ENCODE data around the gene NOLC1.

The NOLC1 gene

DNA sequence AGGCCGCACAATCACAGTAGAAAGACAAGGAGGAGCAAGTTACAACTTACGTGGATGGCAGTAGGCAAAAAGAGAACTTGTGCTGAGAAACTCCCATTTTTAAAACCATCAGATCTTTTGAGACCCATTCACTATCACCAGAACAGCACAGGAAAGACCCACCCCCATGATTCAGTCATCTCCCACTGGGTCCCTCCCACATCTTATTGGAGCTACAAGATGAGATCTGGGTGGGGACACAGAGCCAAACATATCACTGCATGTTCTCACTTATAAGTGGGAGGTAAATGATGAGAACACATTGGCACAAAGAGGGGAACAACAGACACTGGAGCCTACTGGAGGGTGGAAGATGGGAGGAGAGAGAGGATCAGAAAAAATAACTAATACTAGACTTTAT, 32.4 kb downstream of the NOLC1 start:
- Histone ChIP-seq H3K36me3 (ENCODE audit: insufficient read depth, low read length) (no peaks in the 10 kb centered on the region), H2AFZ (ENCODE audit: low read depth, low read length) (no peak overlapping the region), H3K9ac (ENCODE audit: low read depth, low read length) (no peak overlapping the region), H3K9me3 (ENCODE audit: insufficient read depth, low read length, severe bottlenecking) (no peaks in the 10 kb centered on the region), H3K4me2 (ENCODE audit: insufficient read depth, low read length) (no peak overlapping the region), H3K79me2 (ENCODE audit: insufficient read depth, low read length) (no peaks in the 10 kb centered on the region), H3K4me1 (ENCODE audit: insufficient read depth, low read length) (peaks cover 5% of the 10 kb centered on the region), H3K27ac (ENCODE audit: low read length) (no peak overlapping the region), H4K20me1 (ENCODE audit: insufficient read depth, low read length) (no peaks in the 10 kb centered on the region), H3K27me3 (ENCODE audit: insufficient read depth, low read length, poor library complexity) (no peaks in the 10 kb centered on the region), H3K4me3 (ENCODE audit: low read depth in 1 of 2, low read length in 2 of 2) (no peak overlapping the region)
- TF ChIP-seq, protein P1, sequence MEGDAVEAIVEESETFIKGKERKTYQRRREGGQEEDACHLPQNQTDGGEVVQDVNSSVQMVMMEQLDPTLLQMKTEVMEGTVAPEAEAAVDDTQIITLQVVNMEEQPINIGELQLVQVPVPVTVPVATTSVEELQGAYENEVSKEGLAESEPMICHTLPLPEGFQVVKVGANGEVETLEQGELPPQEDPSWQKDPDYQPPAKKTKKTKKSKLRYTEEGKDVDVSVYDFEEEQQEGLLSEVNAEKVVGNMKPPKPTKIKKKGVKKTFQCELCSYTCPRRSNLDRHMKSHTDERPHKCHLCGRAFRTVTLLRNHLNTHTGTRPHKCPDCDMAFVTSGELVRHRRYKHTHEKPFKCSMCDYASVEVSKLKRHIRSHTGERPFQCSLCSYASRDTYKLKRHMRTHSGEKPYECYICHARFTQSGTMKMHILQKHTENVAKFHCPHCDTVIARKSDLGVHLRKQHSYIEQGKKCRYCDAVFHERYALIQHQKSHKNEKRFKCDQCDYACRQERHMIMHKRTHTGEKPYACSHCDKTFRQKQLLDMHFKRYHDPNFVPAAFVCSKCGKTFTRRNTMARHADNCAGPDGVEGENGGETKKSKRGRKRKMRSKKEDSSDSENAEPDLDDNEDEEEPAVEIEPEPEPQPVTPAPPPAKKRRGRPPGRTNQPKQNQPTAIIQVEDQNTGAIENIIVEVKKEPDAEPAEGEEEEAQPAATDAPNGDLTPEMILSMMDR (IDR thresholded peaks at IDR 0.05; ENCODE audit: borderline replicate concordance, extremely low read depth, low read length, poor library complexity, severe bottlenecking) = no peak
- no peak for TF ChIP-seq EZH2 (IDR thresholded peaks at IDR 0.05; ENCODE audit: borderline replicate concordance, low read depth, low read length, severe bottlenecking)
- no peak for DNase-seq
- no peak for ATAC-seq (ENCODE audit: insufficient read depth, low read depth)

DNA sequence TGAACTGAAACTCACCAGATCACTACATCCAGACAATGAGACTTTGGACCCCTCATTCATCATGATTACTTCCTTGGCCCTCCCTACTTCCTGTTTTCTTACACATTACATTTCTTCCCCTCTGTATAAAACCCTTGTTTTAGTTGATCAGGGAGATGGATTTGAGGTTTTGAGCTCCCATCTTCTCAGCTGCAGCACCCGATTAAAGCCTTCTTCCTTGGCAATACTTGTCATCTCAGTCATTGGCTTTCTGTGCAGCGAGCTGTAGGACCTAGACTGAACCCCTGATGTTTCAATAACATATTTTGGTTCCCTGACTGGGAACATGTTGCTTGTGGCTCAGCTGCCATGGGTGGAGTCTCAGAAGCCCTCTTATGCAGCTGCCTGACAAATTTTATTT, 33.1 kb downstream of the NOLC1 start:
- no peaks in the 10 kb centered on the region for H3K36me3 ChIP-seq (ENCODE audit: insufficient read depth, low read length)
- no peak for DNase-seq
- no peak overlapping the region for H3K27ac ChIP-seq (ENCODE audit: low read length)
- no peaks in the 10 kb centered on the region for H3K9me3 ChIP-seq (ENCODE audit: insufficient read depth, low read length, severe bottlenecking)
- ATAC-seq (ENCODE audit: insufficient read depth, low read depth) = no peak
- no peak overlapping the region for H3K4me2 ChIP-seq (ENCODE audit: insufficient read depth, low read length)
- no peak overlapping the region for H3K4me3 ChIP-seq (ENCODE audit: low read depth in 1 of 2, low read length in 2 of 2)
- no peak overlapping the region for H2AFZ ChIP-seq (ENCODE audit: low read depth, low read length)
- H3K9ac ChIP-seq (ENCODE audit: low read depth, low read length) = no peak overlapping the region
- H3K27me3 ChIP-seq (ENCODE audit: insufficient read depth, low read length, poor library complexity) = no peaks in the 10 kb centered on the region
- TF ChIP-seq, protein P1 (IDR thresholded peaks at IDR 0.05; ENCODE audit: borderline replicate concordance, extremely low read depth, low read length, poor library complexity, severe bottlenecking) = no peak
- TF ChIP-seq EZH2 (IDR thresholded peaks at IDR 0.05; ENCODE audit: borderline replicate concordance, low read depth, low read length, severe bottlenecking) = no peak
- H4K20me1 ChIP-seq (ENCODE audit: insufficient read depth, low read length) = no peaks in the 10 kb centered on the region
- no peaks in the 10 kb centered on the region for H3K79me2 ChIP-seq (ENCODE audit: insufficient read depth, low read length)
- peaks cover 6% of the 10 kb centered on the region for H3K4me1 ChIP-seq (ENCODE audit: insufficient read depth, low read length)

DNA sequence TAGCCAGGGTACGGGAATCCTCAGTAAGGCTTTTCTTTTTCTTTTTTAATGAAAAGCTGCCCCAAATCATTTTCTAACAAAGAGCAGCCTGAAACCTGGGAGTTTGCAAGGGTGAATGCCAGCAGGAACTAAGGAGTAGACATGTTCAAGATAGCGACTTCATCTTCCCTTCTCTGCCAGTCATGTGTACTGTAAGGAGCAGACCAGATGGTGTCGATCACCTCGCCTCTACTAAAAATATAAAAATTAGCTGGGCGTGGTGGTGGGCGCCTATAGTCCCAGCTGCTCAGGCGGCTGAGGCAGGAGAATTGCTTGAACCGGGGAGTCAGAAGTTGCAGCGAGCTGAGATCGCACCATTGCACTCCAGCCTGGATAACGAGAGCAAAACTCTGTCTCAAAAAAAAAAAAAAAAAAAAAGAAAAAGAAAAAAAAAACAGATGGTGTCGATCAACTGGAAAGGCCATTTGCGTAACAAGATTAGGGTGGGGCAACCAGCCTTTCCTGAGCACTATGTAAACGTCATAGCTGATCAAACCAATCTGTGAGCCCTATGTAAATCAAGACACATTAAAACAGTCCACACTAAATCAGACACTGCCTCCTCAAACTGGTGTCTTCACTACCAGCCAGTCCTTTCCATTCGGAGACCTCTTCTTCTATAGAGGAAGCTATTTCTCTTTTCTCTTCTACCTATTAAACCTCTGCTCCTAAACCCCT, 33.8 kb downstream of the NOLC1 start:
- no peaks in the 10 kb centered on the region for H3K27me3 ChIP-seq (ENCODE audit: insufficient read depth, low read length, poor library complexity)
- no peak overlapping the region for H2AFZ ChIP-seq (ENCODE audit: low read depth, low read length)

More for the DNA sequence above, 33.8 kb downstream of the NOLC1 start:
- Histone ChIP-seq H3K4me1 (ENCODE audit: insufficient read depth, low read length) (peaks cover 6% of the 10 kb centered on the region), H3K27ac (ENCODE audit: low read length) (no peak overlapping the region), H3K4me3 (ENCODE audit: low read depth in 1 of 2, low read length in 2 of 2) (no peak overlapping the region), H4K20me1 (ENCODE audit: insufficient read depth, low read length) (no peaks in the 10 kb centered on the region), H3K79me2 (ENCODE audit: insufficient read depth, low read length) (no peaks in the 10 kb centered on the region), H3K4me2 (ENCODE audit: insufficient read depth, low read length) (no peak overlapping the region), H3K9ac (ENCODE audit: low read depth, low read length) (no peak overlapping the region), H3K9me3 (ENCODE audit: insufficient read depth, low read length, severe bottlenecking) (no peaks in the 10 kb centered on the region), H3K36me3 (ENCODE audit: insufficient read depth, low read length) (no peaks in the 10 kb centered on the region)
- DNase-seq (no peak), ATAC-seq (ENCODE audit: insufficient read depth, low read depth) (no peak)
- TF ChIP-seq, protein P1 (IDR thresholded peaks at IDR 0.05; ENCODE audit: borderline replicate concordance, extremely low read depth, low read length, poor library complexity, severe bottlenecking) = no peak
- no peak for TF ChIP-seq EZH2 (IDR thresholded peaks at IDR 0.05; ENCODE audit: borderline replicate concordance, low read depth, low read length, severe bottlenecking)

Measured in DND-41 (cell line).